DOHH2 (cell line): ENCODE results near the gene GRK6.
A peak's percentile ranks its signal among the peaks of the same experiment; 100 is the strongest.

Experiments
- EZH2phosphoT487 ChIP-seq: fragments of 200-600 bp; sonication (generic); IDR thresholded peaks from 2 replicates; pipeline ENCODE4 v1.6.1; 2017; ENCODE audit warnings: borderline replicate concordance, mild to moderate bottlenecking, antibody characterized with exemption, low read length, moderate library complexity, mixed read lengths
- TF ChIP-seq, protein P1 (sequence below): fragments of 200-600 bp; sonication (generic); IDR thresholded peaks from one replicate; pipeline ENCODE4 v1.5.1; 2014; ENCODE audit warnings: antibody characterized with exemption, mild to moderate bottlenecking, low read depth, low read length; ENCODE audit not compliant: poor library complexity, severe bottlenecking

- TF ChIP-seq, protein P1, sequence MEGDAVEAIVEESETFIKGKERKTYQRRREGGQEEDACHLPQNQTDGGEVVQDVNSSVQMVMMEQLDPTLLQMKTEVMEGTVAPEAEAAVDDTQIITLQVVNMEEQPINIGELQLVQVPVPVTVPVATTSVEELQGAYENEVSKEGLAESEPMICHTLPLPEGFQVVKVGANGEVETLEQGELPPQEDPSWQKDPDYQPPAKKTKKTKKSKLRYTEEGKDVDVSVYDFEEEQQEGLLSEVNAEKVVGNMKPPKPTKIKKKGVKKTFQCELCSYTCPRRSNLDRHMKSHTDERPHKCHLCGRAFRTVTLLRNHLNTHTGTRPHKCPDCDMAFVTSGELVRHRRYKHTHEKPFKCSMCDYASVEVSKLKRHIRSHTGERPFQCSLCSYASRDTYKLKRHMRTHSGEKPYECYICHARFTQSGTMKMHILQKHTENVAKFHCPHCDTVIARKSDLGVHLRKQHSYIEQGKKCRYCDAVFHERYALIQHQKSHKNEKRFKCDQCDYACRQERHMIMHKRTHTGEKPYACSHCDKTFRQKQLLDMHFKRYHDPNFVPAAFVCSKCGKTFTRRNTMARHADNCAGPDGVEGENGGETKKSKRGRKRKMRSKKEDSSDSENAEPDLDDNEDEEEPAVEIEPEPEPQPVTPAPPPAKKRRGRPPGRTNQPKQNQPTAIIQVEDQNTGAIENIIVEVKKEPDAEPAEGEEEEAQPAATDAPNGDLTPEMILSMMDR: peak; percentile 29
- no peak for TF ChIP-seq EZH2phosphoT487
These were observed 30.7 kb downstream of the GRK6 start for GRCh38 chr5:177456976-177457851.
